Mesenchymal stem cell (in vitro differentiated cells and primary cell): ENCODE results near the gene PYDC2. TPM values are rescaled to one million over a fixed set of nuclear protein-coding genes. Genes with fewer than 3 reads are reported as not detected.

Experiments
- DNase-seq: peaks from one replicate; pipeline ENCODE4 v3.0.0-alpha.2; 2013
- H2AFZ ChIP-seq: one replicate; pipeline ENCODE4 v1.6.1; 2013; ENCODE audit warnings: low read depth, mild to moderate bottlenecking, control low read depth, inconsistent platforms, low read length, moderate library complexity
- H2AK5ac ChIP-seq: 2 replicates; pipeline ENCODE4 v1.6.1; 2013; ENCODE audit warnings: low read length, moderate library complexity, mild to moderate bottlenecking, inconsistent platforms; ENCODE audit not compliant: severe bottlenecking
- H2BK120ac ChIP-seq: one replicate; pipeline ENCODE4 v1.6.1; 2013; ENCODE audit warnings: low read depth, mild to moderate bottlenecking, inconsistent platforms, low read length, moderate library complexity
- H2BK12ac ChIP-seq, 2 experiments: one replicate each; pipeline ENCODE4 v1.6.1; 2013; ENCODE audit warnings: inconsistent platforms in 2 of 2, low read length in 2 of 2, mild to moderate bottlenecking in 2 of 2, moderate library complexity in 2 of 2, control low read depth in 1 of 2
- H2BK15ac ChIP-seq: one replicate; pipeline ENCODE4 v1.6.1; 2013; ENCODE audit warnings: mild to moderate bottlenecking, low read depth, inconsistent platforms; ENCODE audit not compliant: poor library complexity, severe bottlenecking
- H2BK5ac ChIP-seq: 2 replicates; pipeline ENCODE4 v1.6.1; 2013; ENCODE audit warnings: low read depth, mild to moderate bottlenecking, low read length, control low read depth, inconsistent platforms; ENCODE audit not compliant: poor library complexity, severe bottlenecking
- H3K14ac ChIP-seq, 2 experiments: one replicate each; pipeline ENCODE4 v1.6.1; 2013; ENCODE audit warnings: inconsistent platforms in 2 of 2, low read length in 2 of 2, control low read depth in 1 of 2, mild to moderate bottlenecking in 1 of 2, moderate library complexity in 1 of 2
- H3K18ac ChIP-seq, 2 experiments: one replicate each; pipeline ENCODE4 v1.6.1; 2013; ENCODE audit warnings: inconsistent platforms in 2 of 2, low read length in 2 of 2, control low read depth in 1 of 2, low read depth in 1 of 2, mild to moderate bottlenecking in 1 of 2
- H3K23ac ChIP-seq, 2 experiments: one replicate each; pipeline ENCODE4 v1.6.1; 2013; ENCODE audit warnings: inconsistent platforms in 2 of 2, low read length in 2 of 2, mild to moderate bottlenecking in 2 of 2, moderate library complexity in 2 of 2, control low read depth in 1 of 2
- H3K27ac ChIP-seq: 2 replicates; pipeline ENCODE4 v1.5.1; 2013; ENCODE audit warnings: mild to moderate bottlenecking, moderate library complexity, low read length, control low read depth, inconsistent platforms; ENCODE audit not compliant: poor library complexity, severe bottlenecking
- H3K27me3 ChIP-seq, 2 experiments: 2 replicates each; pipeline versions ENCODE4 v1.6.1 to v1.7.0; 2013; ENCODE audit warnings: low read length in 2 of 2, mild to moderate bottlenecking in 2 of 2, moderate library complexity in 2 of 2, control low read depth in 1 of 2, inconsistent platforms in 1 of 2; ENCODE audit not compliant: control insufficient read depth in 1 of 2, insufficient read depth in 1 of 2
- H3K36me3 ChIP-seq, 2 experiments: 2 replicates each; pipeline versions ENCODE4 v1.6.1 to v1.7.0; 2013; ENCODE audit warnings: low read length in 2 of 2, control low read depth in 1 of 2, inconsistent platforms in 1 of 2, low read depth in 1 of 2, mild to moderate bottlenecking in 1 of 2; ENCODE audit not compliant: insufficient read depth in 2 of 2, control insufficient read depth in 1 of 2
- H3K4ac ChIP-seq, 2 experiments: one replicate each; pipeline ENCODE4 v1.6.1; 2013; ENCODE audit warnings: inconsistent platforms in 2 of 2, low read length in 2 of 2, mild to moderate bottlenecking in 2 of 2, moderate library complexity in 2 of 2, control low read depth in 1 of 2, low read depth in 1 of 2
- H3K4me1 ChIP-seq: 2 replicates; pipeline ENCODE4 v1.6.1; 2013; ENCODE audit warnings: low read depth, low read length, control low read depth; ENCODE audit not compliant: control insufficient read depth, insufficient read depth
- H3K4me2 ChIP-seq: 2 replicates; pipeline ENCODE4 v1.6.1; 2013; ENCODE audit warnings: low read length, mild to moderate bottlenecking, inconsistent platforms; ENCODE audit not compliant: poor library complexity, severe bottlenecking
- H3K4me3 ChIP-seq, 2 experiments: 2 replicates each; pipeline versions ENCODE4 v1.5.1 to v1.7.0; 2013; ENCODE audit warnings: low read length in 2 of 2, mild to moderate bottlenecking in 2 of 2, control low read depth in 1 of 2, low read depth in 1 of 2; ENCODE audit not compliant: insufficient read depth in 1 of 2
- H3K79me1 ChIP-seq: replicated peaks from 2 replicates; pipeline ENCODE4 v1.6.1; 2013; ENCODE audit warnings: mild to moderate bottlenecking, control low read depth, low read length, inconsistent platforms; ENCODE audit not compliant: poor library complexity, severe bottlenecking
- H3K9ac ChIP-seq: 2 replicates; pipeline ENCODE4 v1.7.0; 2013; ENCODE audit warnings: mild to moderate bottlenecking, low read length, moderate library complexity
- H3K9me3 ChIP-seq: 2 replicates; pipeline ENCODE4 v1.7.0; 2013; ENCODE audit warnings: mild to moderate bottlenecking, low read length; ENCODE audit not compliant: control insufficient read depth
- H4K8ac ChIP-seq: one replicate; pipeline ENCODE4 v1.6.1; 2013; ENCODE audit warnings: inconsistent platforms, mild to moderate bottlenecking, low read length, moderate library complexity
- H4K91ac ChIP-seq: one replicate; pipeline ENCODE4 v1.6.1; 2013; ENCODE audit warnings: mild to moderate bottlenecking, low read length, inconsistent platforms
- WGBS: methylation state at CpG from one replicate; pipeline ENCODE4 v1.1.7; 2013; ENCODE audit warnings: mixed read lengths; 5-methylcytosine and 5-hydroxymethylcytosine counted together
- small RNA-seq: library from polyadenylated mRNA; stranded (forward); fragments of <200 nt; extraction: miRNeasy Mini kit (QIAGEN cat#:217004); gene quantifications from one replicate; pipeline ENCODE3, GENCODE V24; 2013; ENCODE audit warnings: low read depth

The PYDC2 gene

DNA sequence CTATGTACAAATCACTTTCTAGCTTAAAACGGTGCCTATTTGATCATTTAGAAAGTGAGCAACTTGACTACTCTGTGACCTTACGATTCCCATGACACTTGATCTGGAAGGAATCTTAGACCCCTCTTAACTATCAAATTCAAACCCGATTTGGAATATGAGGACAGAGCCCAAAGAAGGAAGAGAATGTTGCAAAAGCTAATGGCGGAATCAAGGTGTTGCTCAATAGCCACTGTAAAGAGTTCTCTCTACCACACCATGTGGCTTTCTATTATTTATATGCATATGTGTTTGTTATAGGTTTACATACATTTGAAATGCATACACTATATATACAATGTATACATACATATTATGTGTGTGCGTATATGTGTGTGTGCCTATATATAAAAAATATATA, 39.9 kb downstream of the PYDC2 start:
- Histone ChIP-seq H4K8ac (no peak overlapping the region), H3K23ac (no peak overlapping the region), H2BK5ac (no peak overlapping the region), H3K27ac (no peak overlapping the region), H3K9ac (no peak overlapping the region), H2AFZ (no peak overlapping the region), H3K27me3 (no peaks in the 10 kb centered on the region), H4K91ac (no peak overlapping the region), H2BK120ac (no peak overlapping the region), H2AK5ac (no peak overlapping the region), H3K14ac (no peak overlapping the region), H3K79me1 (no peaks in the 10 kb centered on the region), H3K9me3 (no peaks in the 10 kb centered on the region), H3K4me1 (peaks cover 3% of the 10 kb centered on the region), H2BK15ac (no peak overlapping the region), H3K18ac (no peak overlapping the region), H3K4me3 (no peak overlapping the region), H3K36me3 (no peaks in the 10 kb centered on the region), H3K4me2 (no peak overlapping the region), H2BK12ac (no peak overlapping the region), H3K4ac (no peak overlapping the region)
- 100% methylated on average over 1 of the region's 5 CpGs for WGBS
- no peak for DNase-seq

DNA sequence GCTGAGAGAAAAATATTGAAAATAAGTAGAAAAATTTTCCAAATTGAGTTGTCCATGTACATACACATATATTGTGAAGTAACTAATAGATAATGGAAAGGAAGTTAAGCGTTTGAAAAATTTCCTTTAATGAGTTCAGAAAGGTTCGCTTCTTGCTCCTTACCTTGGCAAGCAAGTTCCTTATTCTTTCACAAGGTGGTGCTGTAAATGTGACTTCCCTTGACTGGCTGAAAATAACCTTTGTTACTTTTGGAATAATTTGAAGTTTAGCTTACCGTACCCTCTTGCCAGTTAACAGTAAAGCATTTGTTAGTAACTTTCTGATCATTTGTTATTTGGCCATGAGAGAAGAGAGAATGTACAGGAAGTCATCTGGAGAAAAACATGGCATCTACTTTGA, 41.6 kb downstream of the PYDC2 start:
- no peak overlapping the region for H3K4me2 ChIP-seq
- no peak overlapping the region for H4K91ac ChIP-seq
- no peak overlapping the region for H4K8ac ChIP-seq
- no peaks in the 10 kb centered on the region for H3K9me3 ChIP-seq
- H3K4me3 ChIP-seq = no peak overlapping the region
- no peak overlapping the region for H3K27ac ChIP-seq
- WGBS = 80% methylated on average over 3 of the region's 3 CpGs
- no peak overlapping the region for H3K14ac ChIP-seq
- no peaks in the 10 kb centered on the region for H3K27me3 ChIP-seq
- H3K4ac ChIP-seq = no peak overlapping the region
- no peak overlapping the region for H3K23ac ChIP-seq
- no peak for DNase-seq
- H2AFZ ChIP-seq = no peak overlapping the region
- H2BK5ac ChIP-seq = no peak overlapping the region
- H3K36me3 ChIP-seq = no peaks in the 10 kb centered on the region
- peaks cover 3% of the 10 kb centered on the region for H3K4me1 ChIP-seq
- no peak overlapping the region for H2AK5ac ChIP-seq
- H3K9ac ChIP-seq = no peak overlapping the region
- no peaks in the 10 kb centered on the region for H3K79me1 ChIP-seq
- no peak overlapping the region for H2BK15ac ChIP-seq
- no peak overlapping the region for H2BK12ac ChIP-seq
- no peak overlapping the region for H3K18ac ChIP-seq
- no peak overlapping the region for H2BK120ac ChIP-seq

DNA sequence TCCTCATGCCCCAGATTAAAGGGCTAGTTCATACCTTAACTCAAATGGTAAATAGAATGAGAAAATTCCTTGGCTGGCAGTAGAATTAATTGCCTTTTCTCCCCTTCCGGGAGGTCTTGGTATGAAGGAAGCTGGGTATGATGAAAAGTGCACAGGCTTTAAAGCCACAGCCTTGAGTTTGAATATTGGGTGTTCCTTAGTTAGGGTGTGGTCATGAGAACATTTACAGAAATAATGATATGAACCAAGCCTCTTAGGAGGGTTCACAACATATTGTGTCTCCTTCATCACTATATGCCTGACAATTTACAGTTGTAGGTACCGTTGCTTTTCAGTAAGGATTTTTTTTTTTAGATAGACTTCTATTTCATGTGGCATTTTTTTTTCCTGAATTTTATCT, 48.1 kb downstream of the PYDC2 start:
- no peaks in the 10 kb centered on the region for H3K79me1 ChIP-seq
- no peak overlapping the region for H3K14ac ChIP-seq
- no peak overlapping the region for H2AFZ ChIP-seq
- H3K36me3 ChIP-seq = no peaks in the 10 kb centered on the region
- no peak overlapping the region for H3K4me3 ChIP-seq
- no peak overlapping the region for H4K8ac ChIP-seq
- H2AK5ac ChIP-seq = no peak overlapping the region
- no peak overlapping the region for H3K4me2 ChIP-seq
- H3K9me3 ChIP-seq = no peaks in the 10 kb centered on the region
- no peak overlapping the region for H3K27ac ChIP-seq
- no peaks in the 10 kb centered on the region for H3K4me1 ChIP-seq
- no peak overlapping the region for H4K91ac ChIP-seq
- H2BK5ac ChIP-seq = no peak overlapping the region
- no peak overlapping the region for H2BK120ac ChIP-seq
- no peaks in the 10 kb centered on the region for H3K27me3 ChIP-seq
- no peak overlapping the region for H3K23ac ChIP-seq
- no peak overlapping the region for H3K18ac ChIP-seq
- no peak overlapping the region for H2BK12ac ChIP-seq
- no peak for DNase-seq
- WGBS = 94% methylated on average over 1 of the region's 2 CpGs
- H3K4ac ChIP-seq = no peak overlapping the region
- H3K9ac ChIP-seq = no peak overlapping the region
- H2BK15ac ChIP-seq = no peak overlapping the region

Small RNAs within 50 kb of the gene (small RNA-seq; reads per million reads assigned to genes)
- not detected for gene PYDC2
